ENCODE measurements around the gene UGP2. TPM values are rescaled to one million over a fixed set of nuclear protein-coding genes. Genes with fewer than 3 reads are reported as not detected.

The UGP2 gene
- total and polyA plus RNA-seq, 2 donors from 2014 or later = 118 to 140 TPM

- no peak overlapping the region for H3K4me3 ChIP-seq (ENCODE audit: low read length in 3 of 3)
- H3K9ac ChIP-seq (ENCODE audit: low read length in 3 of 3) = no peak overlapping the region
- TF ChIP-seq CTCF (IDR thresholded peaks at IDR 0.05; ENCODE audit: borderline replicate concordance, extremely low read depth, insufficient read depth) = no peak
- intact Hi-C loops (cut with DNase I) = no loop called here
- H3K4me1 ChIP-seq (ENCODE audit: control insufficient read depth in 2 of 3, insufficient read depth in 2 of 3, low read depth in 1 of 3, low read length in 3 of 3) = no peaks in the 10 kb centered on the region
- FAIRE-seq (no peak), DNase-seq (no peak)
- peaks cover 0 to 13% (median 5%) of the 10 kb centered on the region in 3 donors for H3K36me3 ChIP-seq (ENCODE audit: control insufficient read depth in 2 of 3, insufficient read depth in 3 of 3, low read length in 3 of 3)
- H3K27ac ChIP-seq (ENCODE audit: low read depth in 2 of 2, low read length in 2 of 2) = no peak overlapping the region
- H3K9me3 ChIP-seq (ENCODE audit: control insufficient read depth in 2 of 3, insufficient read depth in 1 of 3, low read length in 3 of 3) = no peaks in the 10 kb centered on the region
- no peaks in the 10 kb centered on the region for H3K27me3 ChIP-seq (ENCODE audit: control insufficient read depth, insufficient read depth, low read length)
Measured at GRCh38 chr2:63871864-63872263, 30.2 kb downstream of the UGP2 start.

- FAIRE-seq (no peak), DNase-seq (no peak)
- no peak overlapping the region for H3K4me3 ChIP-seq (ENCODE audit: low read length in 3 of 3)
- H3K9me3 ChIP-seq (ENCODE audit: control insufficient read depth in 2 of 3, insufficient read depth in 1 of 3, low read length in 3 of 3) = no peaks in the 10 kb centered on the region
- peaks cover 0 to 13% (median 5%) of the 10 kb centered on the region in 3 donors for H3K36me3 ChIP-seq (ENCODE audit: control insufficient read depth in 2 of 3, insufficient read depth in 3 of 3, low read length in 3 of 3)
- intact Hi-C loops (cut with DNase I) = no loop called here
- no peaks in the 10 kb centered on the region for H3K4me1 ChIP-seq (ENCODE audit: control insufficient read depth in 2 of 3, insufficient read depth in 2 of 3, low read depth in 1 of 3, low read length in 3 of 3)
- TF ChIP-seq CTCF (IDR thresholded peaks at IDR 0.05; ENCODE audit: borderline replicate concordance, extremely low read depth, insufficient read depth) = no peak
- no peak overlapping the region for H3K27ac ChIP-seq (ENCODE audit: low read depth in 2 of 2, low read length in 2 of 2)
- no peak overlapping the region for H3K9ac ChIP-seq (ENCODE audit: low read length in 3 of 3)
- H3K27me3 ChIP-seq (ENCODE audit: control insufficient read depth, insufficient read depth, low read length) = no peaks in the 10 kb centered on the region
Measured at GRCh38 chr2:63872571-63873328, 31.1 kb downstream of the UGP2 start.

DNA sequence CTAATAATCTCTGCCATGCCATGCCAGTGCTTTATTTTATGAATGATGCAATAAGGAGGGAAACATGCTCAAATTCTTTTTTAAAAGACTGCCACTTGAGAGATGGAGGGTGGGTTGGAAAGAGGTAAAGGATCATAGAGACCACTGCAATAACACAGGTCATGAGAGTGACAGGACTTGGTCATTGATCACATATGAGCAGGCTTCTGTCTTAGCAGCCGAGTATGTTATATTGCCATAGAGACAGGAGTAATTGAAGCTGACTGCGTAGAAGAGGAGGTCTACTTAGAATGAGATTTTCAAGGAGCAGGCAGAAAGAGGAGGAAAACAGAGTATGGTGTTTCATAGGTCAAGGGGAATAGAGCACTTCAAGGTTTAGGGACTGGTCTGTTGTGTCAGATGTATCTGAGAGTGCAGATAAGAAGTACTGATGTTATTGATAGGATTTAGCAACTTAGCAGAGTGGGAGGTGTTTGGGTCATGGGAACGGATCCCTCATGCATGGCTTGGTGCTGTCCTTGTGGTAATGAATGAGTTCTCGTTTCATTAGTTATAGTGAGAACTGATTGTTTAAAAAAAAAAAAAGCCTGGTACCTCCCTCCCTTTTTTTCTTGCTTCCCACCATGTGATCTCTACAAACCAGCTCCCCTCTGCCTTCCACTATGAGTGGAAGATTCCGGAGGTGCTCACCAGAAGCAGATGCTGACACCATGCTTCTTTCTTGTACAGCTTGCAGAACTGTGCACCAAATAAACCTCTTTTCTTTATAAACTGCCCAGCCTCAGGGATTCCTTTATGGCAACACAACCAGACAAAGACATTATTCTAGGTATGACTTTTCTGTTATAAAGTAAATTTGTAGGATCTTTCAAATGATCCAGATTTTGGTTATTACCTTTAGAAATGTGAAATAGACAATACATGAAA is 32.8 kb downstream of the UGP2 start:
- Histone ChIP-seq H3K36me3 (ENCODE audit: control insufficient read depth in 2 of 3, insufficient read depth in 3 of 3, low read length in 3 of 3) (peaks cover 2 to 13% (median 5%) of the 10 kb centered on the region in 3 donors), H3K27me3 (ENCODE audit: control insufficient read depth, insufficient read depth, low read length) (no peaks in the 10 kb centered on the region), H3K27ac (ENCODE audit: low read depth in 2 of 2, low read length in 2 of 2) (no peak overlapping the region), H3K9me3 (ENCODE audit: control insufficient read depth in 2 of 3, insufficient read depth in 1 of 3, low read length in 3 of 3) (no peaks in the 10 kb centered on the region), H3K9ac (ENCODE audit: low read length in 3 of 3) (no peak overlapping the region), H3K4me1 (ENCODE audit: control insufficient read depth in 2 of 3, insufficient read depth in 2 of 3, low read depth in 1 of 3, low read length in 3 of 3) (no peaks in the 10 kb centered on the region), H3K4me3 (ENCODE audit: low read length in 3 of 3) (no peak overlapping the region)
- DNase-seq = no peak
- intact Hi-C loops (cut with DNase I) = no loop called here
- FAIRE-seq = no peak
- TF ChIP-seq CTCF (IDR thresholded peaks at IDR 0.05; ENCODE audit: borderline replicate concordance, extremely low read depth, insufficient read depth) = no peak
